Activated CD8-positive, alpha-beta memory T cell treated with anti-CD3 and anti-CD28 coated beads for 4 hours (primary cell): Measurements from ENCODE around the gene HDGFL2.
"Not testable (repeated sequence)": the region's sequence is repeated elsewhere in the genome, so short reads cannot be mapped to it uniquely, and the experiment has no call there.

Experiments
- DNase-seq, 2 donors: peaks; one replicate each; pipeline ENCODE4 v3.0.0-alpha.2; 2020; ENCODE audit warnings: low read depth in 2 of 2

The HDGFL2 gene

DNA sequence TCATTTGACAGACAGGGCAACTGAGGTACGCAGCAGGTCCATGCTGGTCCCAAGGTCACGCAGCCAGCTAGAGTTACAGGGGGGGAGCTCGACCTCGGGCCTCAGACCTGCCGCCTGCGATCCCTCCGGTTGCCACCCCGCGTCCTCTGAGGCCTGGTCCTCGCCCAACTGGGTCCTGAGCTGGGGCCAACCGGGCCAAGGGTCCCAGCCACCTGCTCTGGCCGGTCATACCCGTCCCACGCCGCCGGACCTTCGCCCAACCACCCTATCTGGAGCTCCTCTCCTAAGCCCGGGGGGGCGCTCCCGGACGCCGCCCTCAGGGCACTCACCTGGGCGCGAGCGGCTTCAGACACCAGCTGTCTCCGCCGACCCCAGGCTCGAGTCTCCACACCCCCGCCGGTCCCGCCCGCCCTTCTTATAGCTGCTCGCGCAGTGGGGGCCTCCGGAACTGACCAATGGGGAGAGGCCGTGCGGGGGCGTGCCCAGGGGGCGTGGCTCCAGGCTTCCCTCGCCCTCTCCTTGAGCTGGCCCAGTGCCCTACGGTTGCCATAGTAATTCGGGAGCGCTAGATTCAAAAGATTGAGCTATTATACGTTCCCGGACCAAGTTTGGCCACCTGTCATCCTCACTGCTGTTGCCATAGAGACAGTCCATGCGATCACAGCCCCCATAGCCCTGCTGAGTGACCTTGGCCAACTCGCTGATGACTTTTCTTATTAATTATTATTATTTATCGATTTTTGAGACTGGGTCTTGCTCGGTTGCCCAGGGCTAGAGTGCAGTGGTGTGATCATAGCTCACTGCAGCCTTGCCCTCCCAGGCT, 63.0 kb downstream of the HDGFL2 start, which contains the start of gene PLIN5:
TSS of gene PLIN5 (minus strand) at position 389 of the 823 bp plus-strand sequence. CDS start 1,150 bp downstream, outside the sequence.
- peak; percentile 5 to 15 for DNase-seq

DNA sequence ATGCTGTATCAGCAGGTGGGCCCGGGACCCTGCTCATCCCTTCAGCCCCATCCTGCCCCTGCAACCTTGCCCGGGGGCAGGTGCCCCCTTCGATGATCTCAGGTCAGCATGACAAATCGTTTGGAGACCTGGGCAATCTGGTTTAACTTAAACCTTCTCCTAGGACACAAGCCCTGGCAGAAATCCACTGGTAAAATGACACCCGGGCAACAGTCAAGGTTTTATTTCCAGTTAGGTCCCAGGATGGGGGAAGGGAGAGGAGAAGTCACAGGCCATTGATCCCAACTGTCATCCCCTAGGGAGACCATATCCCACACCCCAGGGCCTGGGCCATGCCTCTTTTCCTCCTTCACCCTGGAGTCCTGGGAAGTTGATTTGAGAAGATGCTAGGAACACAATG, 64.7 kb downstream of the HDGFL2 start:
- DNase-seq, result no peak

DNA sequence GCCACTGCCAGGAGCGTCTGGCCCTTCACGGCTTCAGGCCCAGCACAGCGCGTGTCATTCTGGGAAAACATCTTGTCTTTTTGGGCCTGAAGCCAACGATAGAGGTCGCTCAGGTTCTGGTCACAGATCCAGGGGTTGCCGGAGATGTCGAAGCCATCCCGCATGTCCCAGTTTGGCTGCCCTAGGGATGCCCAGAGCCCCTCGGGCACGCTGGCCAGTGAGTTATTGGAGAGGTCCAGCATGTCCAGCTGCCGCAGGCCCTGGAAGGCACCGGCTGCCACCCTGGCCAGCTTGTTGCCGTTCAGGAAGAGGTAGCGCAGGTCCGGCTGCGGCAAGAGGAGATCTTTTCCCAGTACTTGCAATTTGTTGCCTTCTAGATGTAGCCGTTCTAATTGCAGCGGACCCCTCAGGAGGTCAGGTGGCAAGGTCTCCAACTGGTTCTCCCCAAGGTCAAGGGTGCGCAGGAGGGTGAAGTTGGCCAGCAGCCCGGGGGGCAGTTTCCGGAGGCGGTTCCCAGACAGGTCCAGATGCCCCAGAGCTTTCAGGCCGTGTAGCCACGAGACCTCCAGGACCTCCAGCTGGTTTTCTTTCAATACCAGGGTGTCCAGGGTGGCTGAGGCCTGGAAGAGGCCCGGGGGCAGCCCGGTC, 66.0 kb downstream of the HDGFL2 start:
- no peak for DNase-seq

DNA sequence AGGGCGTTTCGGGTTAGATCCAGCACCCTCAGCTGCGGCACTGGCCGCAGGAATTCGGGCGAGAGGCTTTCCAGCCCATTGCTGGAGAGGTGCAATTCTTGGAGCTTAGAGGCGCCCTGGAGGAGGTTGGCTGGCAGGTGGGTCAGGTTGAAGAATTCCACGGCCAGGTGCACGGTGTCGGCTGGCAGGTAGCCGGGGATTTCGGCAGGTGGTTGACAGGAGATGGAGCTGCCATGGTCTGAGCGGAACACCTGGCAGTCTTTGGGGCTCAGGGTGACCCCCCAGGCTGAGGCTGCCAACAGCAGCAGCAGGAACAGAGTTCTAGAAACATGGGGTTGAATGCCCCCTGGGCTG, 66.5 kb downstream of the HDGFL2 start:
- DNase-seq, result no peak

DNA sequence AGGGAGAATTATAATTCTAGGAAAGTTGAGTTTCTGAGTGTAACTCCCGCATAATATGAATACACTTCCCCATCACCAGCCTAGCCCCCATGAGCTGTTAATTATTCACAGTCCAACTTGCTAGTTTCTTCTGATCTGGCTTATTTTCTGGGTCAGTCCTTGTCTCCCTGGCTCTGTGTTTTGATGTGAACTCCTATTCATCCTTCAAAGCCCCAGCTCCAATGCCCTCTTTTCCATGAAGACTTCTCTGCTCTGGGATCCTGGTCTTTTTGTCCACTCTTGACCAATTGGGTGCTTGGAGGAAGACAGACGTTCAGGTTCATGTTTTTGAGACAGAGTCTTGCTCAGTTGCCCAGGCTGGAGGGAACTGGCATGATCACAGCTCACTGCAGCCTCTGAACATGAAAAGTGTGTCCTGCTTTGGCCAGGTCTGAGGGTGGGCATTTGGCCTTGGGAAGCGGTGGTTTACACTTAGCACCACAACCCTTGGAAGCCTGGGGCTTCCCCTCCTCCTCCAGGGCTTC, 67.1 kb downstream of the HDGFL2 start:
- DNase-seq, result no peak

DNA sequence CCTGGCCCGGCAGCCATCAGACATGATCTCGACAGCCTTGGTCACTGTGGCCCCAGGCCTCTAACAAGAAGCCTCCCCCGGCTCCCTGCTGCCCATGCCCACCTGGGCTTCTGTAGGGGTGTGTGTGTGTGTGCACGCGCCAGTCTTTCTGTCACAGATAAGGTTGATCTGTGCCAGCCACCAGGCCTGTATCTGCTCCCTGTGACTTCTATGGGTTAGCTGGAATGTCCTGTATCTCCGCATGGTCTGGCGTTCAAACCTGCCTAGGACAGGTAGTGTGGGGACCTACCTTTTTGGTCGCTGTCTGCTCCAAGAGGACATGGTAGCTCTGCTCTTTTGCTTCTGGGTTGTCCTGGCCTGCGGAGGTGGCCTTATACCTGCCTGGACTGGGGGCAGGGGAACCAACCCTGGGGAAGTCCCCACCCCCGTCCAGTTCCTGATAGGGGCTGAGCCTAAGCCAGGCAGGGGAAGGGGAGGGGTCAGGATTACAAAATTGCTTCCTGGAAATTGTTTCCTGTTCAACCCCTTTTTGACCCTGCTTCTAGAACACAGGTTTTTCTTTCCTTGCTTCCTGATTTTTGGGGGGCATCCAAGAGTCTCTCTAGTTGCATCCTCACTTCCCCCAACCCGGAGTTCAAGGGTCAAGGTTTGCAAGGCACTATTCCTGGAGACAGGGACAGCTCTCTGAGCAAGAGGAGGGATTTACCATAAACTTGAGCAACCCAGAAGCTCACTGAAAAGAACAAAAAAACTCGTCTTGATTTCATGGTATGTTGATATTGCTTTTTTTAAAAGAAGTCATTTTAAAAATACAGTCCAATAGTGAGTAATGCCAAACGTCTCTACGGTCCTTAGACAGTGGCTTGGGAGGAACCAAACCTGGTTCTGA, 67.8 kb downstream of the HDGFL2 start, which contains the start of gene LRG1:
TSS of gene LRG1 (minus strand) at position 344 of the 889 bp plus-strand sequence. CDS start at position 321, 23 bp downstream.
- DNase-seq, result no peak

DNA sequence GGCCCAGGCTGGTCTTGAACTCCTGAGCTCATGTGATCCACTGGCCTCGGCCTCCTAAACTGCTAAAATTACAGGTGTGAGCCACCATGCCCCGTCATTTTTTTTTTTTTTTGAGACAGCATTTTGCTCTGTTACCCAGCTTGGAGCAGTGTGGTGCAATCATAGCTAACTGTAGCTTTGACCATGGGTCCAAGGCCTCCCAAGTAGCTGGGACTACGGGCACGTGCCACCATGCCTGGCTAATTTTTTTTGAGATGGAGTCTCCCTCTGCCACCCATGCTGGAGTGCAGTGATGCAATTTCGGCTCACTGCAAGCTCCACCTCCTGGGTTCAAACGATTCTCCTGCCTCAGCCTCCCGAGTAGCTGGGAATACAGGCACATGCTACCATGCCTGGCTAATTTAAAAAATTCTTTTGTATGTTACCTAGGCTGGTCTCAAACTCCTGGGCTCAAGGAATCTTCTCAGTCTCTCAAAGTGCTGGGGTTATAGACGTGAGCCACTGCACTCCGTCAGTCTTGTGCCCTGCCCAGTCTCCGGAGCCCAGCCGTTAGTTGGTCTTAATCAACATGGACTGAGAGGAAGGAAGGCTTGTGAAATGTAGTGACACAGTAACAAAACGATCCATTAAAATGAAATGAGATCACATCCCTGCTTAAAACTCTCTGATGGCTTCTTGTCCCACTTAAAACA, 69.2 kb downstream of the HDGFL2 start:
- DNase-seq, result no peak

DNA sequence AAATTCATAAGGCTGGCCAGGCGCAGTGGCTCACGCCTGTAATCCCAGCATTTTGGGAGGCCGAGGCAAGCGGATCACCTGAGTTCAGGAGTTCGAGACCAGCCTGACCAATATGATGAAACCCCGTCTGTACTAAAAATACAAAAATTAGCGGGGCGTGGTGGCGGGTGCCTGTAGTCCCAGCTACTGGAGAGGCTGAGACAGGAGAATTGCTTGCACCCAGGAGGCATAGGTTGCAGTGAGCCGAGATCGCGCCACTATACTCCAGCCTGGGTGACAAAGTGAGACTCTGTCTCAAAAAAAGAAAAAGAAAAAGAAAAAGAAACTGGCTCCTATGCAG, 69.7 kb downstream of the HDGFL2 start:
- DNase-seq, result not testable (repeated sequence)

DNA sequence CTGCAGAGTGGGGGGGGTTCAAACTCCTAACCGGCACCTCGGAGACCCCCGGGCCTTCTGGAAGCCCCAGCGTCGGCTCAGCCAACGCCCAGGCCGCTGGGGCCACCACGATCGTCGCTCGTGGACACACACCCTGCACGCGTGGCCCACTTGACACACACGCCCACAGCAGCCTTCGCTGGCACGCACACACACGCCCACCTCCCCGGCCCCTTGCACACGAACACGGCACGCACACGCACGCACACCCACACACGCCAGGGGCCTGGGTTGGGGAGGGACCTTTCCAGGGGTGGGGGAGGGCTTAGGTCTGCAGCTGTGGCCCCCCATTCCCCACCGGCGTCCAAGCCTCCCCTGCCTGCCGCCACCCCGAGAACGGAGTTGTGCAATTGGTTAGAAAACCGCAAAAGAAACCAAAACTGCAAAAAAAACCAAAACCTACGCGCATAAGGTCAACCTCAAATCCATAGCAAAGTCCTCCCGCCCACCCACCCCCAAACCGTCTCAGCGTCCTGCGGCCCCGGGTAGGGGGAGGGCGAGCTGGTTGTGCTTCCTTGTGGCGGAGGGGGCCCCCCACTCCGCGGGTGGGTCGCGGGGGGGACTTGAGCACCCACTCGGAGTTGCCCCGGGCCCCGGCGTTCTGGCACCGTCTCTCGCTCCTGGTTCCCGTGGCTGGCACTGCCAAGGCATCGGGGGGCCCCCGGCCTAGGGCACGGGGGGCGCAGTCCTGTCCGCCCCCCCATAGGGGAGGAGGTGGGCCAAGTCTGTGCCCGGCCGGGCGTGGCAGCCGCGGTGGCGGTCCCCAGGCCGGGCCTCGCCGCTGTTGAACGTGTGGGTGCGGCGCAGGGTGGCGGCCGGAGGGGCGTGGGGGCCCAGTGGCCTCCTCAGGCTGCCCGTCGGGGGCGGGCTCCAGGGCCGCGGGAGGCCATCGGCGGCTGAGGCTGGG, 71.1 kb downstream of the HDGFL2 start:
- DNase-seq, result no peak

DNA sequence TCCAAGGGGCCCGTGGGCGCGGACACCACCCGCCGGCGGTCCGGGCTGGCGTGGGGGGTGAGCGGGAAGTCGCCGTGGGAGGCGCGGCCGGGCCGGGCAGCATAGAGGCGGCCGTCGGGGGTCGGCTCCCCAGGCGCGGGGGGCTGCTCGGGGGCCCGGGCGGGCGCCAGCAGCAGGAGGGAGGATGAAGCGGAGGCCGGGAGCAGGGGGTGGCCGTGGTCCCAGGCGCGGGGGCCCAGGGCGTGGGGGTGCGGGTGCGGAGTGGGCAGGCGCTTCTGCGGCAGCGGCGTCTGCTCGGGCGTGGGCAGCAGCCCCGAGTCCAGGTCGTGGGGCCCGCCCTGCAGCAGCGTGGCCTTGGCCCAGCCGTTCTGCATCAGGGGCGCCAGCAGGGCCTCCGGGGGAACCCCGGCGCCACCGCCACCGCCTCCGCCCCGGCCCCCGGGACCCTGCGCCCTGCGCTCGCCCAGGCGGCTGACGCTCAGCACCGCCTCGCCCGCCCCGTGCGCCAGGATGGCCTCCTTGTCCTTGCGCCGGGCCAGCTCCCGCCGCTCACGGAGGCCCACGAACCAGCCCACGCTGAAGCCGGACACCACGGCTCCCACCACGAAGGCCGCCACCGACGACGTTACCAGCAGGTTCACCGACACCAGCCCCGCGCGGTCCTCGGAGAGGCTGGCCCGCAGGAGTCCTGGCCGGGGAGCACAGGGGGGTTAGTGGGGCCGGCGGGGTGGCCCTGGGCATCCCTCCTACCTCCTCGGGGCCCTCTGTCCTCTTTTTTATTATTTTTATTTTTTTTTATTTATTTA, 71.9 kb downstream of the HDGFL2 start:
- no peak for DNase-seq

DNA sequence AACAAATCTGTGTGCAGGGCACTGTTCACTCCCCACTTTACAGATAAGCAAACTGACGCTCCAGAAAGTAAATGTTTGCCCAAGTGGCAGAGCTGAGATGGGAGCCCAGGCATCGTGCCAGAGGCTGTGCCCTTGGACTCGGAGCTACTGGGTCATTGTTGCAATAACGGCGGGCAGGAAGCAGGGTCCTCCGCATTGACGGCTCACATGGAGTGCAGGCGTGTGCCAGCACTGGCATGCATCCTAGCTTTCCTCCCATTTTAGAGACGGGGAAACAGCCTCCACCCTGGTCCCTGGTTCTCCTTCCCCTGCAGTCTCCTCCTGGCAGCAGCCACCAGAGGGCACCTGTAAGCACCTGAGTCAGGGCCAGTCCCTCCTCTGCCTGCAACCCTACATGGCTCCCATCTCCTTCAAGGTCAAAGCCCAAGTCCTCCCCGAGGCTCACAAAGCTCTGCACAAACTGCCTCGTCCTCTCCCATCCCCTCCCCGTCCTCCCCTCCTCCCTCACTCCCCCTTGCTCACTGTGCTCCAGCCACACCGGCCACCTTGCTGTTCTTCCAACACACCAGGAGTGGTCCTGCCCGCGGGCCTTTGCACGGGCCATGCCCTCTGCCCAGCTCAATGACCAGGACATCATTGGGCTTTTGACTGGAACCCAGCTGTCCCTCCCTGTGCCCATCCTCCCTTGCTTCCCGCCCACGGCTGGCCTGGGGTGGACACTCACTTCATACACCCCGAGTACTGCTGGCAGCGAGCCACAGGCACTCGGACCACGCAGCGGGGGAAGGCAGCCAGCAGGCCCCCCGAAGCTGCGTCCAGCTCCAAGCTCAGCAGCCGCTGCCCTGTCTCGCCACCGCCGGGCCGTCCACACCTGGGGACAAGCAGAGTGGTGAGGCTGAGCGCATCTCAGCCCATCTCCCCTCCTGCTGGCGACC, 75.5 kb downstream of the HDGFL2 start:
- DNase-seq, result no peak

DNA sequence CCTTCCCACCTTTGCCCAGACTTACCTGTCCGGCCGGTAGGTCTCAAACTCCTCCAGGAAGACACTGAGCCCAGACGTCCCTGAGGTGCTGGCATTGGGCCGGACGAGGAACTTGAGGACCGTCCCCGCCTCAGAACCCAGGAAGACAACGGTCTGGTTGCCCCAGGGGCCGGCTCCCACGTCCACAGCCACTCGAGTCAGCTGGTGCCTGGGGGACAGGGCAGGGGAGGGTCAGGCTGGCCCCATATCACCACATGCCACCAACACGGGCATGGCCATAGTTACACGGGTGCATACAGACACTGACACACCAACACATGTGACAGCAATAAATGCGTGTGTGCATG, 76.1 kb downstream of the HDGFL2 start:
- DNase-seq, result no peak

DNA sequence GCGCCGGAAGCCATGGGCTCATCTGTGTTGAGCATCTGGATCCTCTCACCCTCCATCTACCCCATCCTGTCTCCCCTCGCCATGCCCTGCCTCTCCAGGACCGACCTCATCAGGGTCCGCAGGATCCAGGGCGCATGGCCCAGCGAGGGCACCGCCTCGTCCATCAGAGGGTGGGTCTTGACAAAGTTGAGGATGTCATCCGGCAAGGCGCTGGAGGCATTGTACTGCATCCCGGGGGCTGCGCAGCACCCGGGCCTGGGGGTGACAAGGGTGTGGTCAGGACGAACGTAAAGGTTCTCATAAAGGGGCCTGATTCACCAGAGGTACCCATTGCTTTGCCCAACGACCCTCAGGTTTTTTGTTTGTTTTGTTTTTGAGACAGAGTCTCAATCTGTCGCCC, 77.9 kb downstream of the HDGFL2 start:
- no peak for DNase-seq

DNA sequence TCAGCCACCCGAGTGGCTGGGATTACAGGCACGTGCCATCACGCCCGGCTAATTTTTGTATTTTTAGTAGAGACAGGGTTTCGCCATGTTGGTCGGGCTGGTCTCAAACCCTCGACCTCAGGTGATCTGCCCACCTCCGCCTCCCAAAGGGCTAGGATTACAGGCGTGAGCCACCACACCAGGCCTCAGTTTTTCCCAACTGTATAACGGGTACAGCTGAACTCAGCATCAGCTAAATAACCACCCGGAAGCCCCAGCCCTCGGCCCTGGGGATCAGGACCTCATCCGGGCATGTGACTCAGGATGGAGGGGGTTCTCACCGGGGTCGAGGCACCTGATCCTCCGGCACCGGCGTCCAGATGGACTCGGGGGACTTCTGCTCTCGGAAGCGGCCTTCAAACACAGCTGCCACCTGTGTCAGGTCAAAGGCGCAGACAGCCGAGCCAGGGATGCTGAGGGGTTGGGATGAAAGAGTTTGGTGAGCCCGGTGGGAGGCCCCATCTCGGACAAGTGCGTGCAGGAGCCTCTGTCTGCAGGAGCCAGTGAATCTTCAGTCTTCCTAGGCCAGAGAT, 78.5 kb downstream of the HDGFL2 start:
- no peak for DNase-seq
